ENCODE measurements around the gene SYCP3.

DNA sequence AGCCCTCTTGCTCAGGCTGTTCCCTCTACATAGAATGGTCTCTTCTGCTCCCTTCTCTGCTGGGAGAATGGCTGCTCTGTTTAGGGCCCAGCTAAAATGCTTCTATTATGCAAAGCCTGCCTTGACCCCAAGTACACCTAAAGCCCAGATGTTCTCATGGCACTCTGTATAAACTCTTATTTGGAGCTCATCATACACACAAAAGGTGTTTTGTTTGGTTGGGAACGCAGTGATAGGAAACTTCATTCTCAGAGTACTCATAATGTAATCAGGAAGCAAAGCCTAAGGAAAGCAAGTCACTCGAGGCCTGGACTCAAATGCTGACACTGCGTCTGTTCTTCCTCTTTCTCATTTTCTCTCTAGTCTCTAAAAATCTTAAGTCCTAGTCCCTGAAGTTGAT lies 38.2 kb upstream of the SYCP3 start:
- TF ChIP-seq SUZ12 (IDR thresholded peaks at IDR 0.05; ENCODE audit: extremely low read depth, insufficient read depth, insufficient read length) = no peak
- TF ChIP-seq YY1 (IDR thresholded peaks at IDR 0.05; ENCODE audit: insufficient read depth, insufficient read length) = no peak
- no peak for TF ChIP-seq ZNF274 (IDR thresholded peaks at IDR 0.05; ENCODE audit: low read depth, low read length)
